Measurements from ENCODE around the gene NEFH.
"Not testable (repeated sequence)": the region's sequence is repeated elsewhere in the genome, so short reads cannot be mapped to it uniquely, and the experiment has no call there.

Gene NEFH

DNA sequence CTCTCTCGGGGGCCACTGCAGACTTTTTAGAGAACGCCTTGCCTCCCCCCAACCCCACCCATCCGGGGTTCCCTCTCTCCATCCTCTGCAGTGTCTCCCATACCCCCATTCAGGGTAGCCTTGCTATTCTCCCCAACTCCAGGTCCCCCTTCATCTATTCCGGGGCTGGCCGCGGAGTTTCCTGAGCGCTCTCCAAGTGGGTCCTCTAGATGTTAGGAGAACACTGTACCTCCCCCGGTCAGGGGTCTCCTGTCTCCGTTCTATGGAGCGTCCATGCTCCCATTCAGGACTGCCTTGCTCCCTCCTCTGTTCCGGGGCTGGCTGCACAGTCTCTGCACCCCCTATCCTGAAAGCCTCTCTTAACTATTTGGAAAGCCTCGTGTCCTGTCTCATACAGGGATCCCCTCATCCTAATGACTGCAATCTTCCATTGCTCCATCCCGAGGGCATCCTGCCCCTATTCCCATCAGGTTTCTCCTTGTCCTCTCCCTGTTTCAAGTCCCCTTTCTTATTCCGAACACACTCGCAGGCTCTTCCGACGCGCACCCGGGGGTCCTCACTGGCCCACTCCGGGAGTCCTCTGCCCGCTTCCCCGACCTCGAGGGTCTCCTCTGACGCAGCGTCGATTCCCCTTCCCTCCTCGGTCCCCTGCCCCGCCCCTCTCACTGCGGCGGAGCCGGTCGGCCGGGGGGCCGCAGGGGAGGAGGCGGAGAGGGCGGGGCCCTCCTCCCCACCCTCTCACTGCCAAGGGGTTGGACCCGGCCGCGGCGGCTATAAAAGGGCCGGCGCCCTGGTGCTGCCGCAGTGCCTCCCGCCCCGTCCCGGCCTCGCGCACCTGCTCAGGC, at the start of gene NEFH:
Gene NEFH, plus strand, starts transcription at position 802 of the 845 bp plus-strand sequence. CDS start 45 bp downstream, outside the sequence.
- DNase-seq (ENCODE audit: insufficient read length, low spot score) (peak; percentile 52), FAIRE-seq (no peak)
- TF ChIP-seq CTCF (IDR thresholded peaks at IDR 0.05; ENCODE audit: insufficient read depth, missing control alignments) = no peak

- DNase-seq (ENCODE audit: insufficient read length, low spot score) (no peak), FAIRE-seq (no peak)
Observed at GRCh38 chr22:29431986-29432385, 48.0 kb upstream of the NEFH start.

GRCh38 chr22:29433856-29434255, 46.2 kb upstream of the NEFH start:
- no peak for FAIRE-seq

More at GRCh38 chr22:29431986-29432385, 48.0 kb upstream of the NEFH start:
- TF ChIP-seq CTCF (IDR thresholded peaks at IDR 0.05; ENCODE audit: insufficient read depth, missing control alignments) = no peak

DNA sequence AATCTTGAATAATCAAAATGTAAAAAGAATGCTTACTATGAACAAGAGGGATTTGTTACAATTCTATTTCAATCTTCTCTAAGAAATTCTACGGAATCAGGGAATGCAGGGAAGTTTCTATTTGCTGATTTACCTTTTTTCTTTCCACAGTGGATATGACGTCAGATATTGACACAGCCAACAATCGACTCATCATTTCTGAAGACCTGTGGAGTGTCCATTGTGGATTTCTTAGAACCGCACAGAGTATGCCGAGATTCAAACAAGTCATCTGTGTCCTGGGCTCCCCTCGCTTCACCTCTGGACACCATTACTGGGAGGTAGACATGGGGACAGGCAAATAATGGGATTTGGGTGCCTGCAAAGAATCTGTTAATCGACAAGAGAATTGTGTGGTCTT, 45.7 kb upstream of the NEFH start:
- FAIRE-seq (no peak), DNase-seq (ENCODE audit: insufficient read length, low spot score) (no peak)
- no peak for TF ChIP-seq CTCF (IDR thresholded peaks at IDR 0.05; ENCODE audit: insufficient read depth, missing control alignments)

More at GRCh38 chr22:29433856-29434255, 46.2 kb upstream of the NEFH start:
- DNase-seq (ENCODE audit: insufficient read length, low spot score) = no peak
- TF ChIP-seq CTCF (IDR thresholded peaks at IDR 0.05; ENCODE audit: insufficient read depth, missing control alignments) = no peak

DNA sequence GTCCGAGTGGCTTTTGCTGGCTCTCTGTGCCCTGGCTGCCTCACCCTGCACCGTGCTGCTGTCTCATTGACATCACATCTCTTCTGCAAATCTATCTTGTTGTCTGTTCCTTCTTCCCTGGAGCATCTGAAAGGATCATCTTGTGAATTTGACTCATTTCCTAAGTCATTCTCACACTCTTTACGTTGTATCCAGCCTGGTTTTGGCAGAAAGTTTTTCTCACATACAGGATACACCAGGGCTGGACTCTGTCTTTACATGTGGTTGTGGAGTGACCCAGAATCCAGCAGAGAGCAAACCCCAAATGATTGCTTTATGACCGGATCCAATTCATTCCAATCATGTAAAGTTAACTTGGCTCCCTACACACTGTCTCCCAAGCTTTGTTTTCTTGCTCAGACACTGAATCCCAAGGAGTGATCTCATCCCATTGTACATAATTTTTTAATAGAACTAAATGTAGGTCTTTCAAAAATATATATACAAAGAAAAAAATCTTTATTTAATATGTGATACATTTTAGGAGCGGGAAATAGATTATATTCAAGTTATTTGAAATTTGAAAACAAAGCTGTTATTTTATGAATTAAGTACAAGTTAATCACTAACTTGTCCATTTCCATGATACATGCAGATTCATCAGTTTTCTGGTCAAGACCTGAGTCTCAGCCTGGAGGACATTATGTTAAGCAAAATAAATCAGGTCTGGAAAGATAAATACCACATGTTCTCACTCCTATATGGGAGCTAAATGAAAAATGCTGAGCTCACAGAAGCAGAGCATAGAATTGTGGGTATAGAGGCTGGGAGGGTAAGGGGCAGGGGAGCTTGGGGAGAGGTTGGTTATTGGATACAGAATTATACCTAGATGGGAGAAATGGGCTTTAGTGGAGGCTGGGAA, 44.5 kb upstream of the NEFH start:
- no peak for TF ChIP-seq CTCF (IDR thresholded peaks at IDR 0.05; ENCODE audit: insufficient read depth, missing control alignments)
- FAIRE-seq (no peak), DNase-seq (ENCODE audit: insufficient read length, low spot score) (no peak)

DNA sequence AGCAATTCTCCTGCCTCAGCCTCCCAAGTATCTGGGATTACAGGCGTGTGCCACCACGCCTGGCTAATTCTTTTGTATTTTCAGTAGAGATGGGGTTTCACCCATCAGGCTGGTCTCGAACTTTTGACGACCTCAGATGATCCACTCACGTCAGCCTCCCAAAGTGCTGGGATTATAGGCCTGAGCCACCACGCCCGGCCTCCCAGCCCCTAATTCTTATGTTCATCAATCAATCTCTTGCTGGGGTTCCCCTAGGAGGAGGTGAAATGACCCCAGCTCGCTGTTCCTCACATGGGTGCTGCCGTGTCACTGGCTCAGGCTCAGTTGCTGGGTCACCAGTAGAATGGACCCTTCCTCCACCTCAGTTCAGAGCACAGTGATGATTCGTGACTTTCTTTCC, 41.7 kb upstream of the NEFH start, which contains the start of gene RFPL1:
Gene RFPL1, plus strand, starts transcription at position 301 of the 400 bp plus-strand sequence.
- not testable (repeated sequence) for FAIRE-seq; DNase-seq (ENCODE audit: insufficient read length, low spot score)

DNA sequence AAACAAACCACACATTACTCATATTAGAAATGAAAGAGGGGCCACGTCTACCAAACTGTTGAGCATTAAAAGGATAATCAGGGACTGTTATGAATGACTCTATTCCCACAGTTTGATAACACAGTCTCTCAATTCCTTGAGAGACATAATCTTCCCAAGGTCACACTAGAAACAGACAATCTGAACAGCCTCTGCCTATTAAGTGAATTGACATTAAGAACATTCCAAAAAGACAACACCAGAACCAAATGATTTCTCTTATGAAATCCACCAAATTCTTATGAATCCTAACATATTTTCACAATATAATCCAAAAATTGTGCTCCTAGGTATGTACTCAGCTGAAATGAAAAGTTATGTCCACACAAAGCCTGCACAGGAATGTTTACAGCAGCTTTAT, 37.0 kb upstream of the NEFH start:
- DNase-seq (ENCODE audit: insufficient read length, low spot score) (no peak), FAIRE-seq (no peak)
- TF ChIP-seq CTCF (IDR thresholded peaks at IDR 0.05; ENCODE audit: insufficient read depth, missing control alignments) = no peak

Data from D721Med (cell line).